ENCODE data around the gene ID2. TPM values are rescaled to one million over a fixed set of nuclear protein-coding genes. Genes with fewer than 3 reads are reported as not detected.

The ID2 gene
- total RNA-seq, 1 experiment from 2014 or later: 112 TPM

DNA sequence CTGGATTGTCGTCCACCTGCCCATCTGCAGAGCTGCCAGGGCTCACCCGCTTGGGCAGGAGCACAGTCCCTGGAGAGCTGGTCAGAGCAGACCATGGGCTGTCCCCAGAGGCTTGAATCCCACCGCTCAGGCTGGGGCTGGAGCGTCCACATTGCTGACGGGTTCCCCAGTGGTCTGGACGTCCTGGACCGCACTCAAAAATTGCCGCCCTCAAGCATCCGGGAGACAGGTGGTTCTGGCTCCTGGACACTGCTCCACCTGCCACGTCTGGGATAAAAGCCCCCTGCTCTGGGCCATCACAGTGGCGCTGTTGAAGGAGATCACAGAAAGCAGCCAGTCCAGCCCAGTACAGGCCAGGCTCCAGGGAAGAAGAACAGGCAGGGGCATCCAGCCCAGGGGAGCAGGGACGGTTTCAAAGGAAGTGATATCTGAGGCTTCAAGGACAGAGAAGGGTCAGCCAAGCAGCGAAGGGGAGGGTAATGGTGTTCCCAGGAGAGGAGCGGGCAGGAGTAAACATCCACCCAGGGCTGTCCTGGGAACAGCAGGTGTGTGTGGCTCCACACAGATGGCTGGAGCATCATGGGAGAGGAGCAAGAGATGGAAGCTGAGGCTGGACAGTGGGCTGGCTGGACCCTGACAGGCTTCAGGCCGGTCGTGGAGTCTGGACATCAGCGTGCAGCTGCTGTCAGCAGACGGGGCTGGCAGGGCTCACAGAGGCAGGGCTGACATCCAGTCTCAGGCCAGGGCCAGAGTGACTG lies 21.9 kb upstream of the ID2 start:
- no peak for DNase-seq (ENCODE audit: low read depth, low spot score)
- H3K4me3 ChIP-seq (replicated peaks in 1 of 2; ENCODE audit: low read depth in 1 of 2, low read length in 2 of 2): no peak overlapping the region
- no peak overlapping the region for H3K4me2 ChIP-seq (ENCODE audit: low read length)
- no peaks in the 10 kb centered on the region for H3K9me2 ChIP-seq (ENCODE audit: insufficient read depth)
- no peaks in the 10 kb centered on the region for H3K36me3 ChIP-seq (ENCODE audit: control insufficient read depth in 1 of 2, insufficient read depth in 2 of 2, low read length in 2 of 2)
- ChIA-PET CTCF (no interaction called here), RAD21 (ENCODE audit: low non-redundant PET in 1 of 2, low total read pairs in 2 of 2, uncharacterized antibody in 2 of 2, unreplicated experiment in 2 of 2) (no interaction called here), POLR2A (no interaction called here)
- intact Hi-C loops (cut with micrococcal nuclease): no loop called here
- H3K9ac ChIP-seq (ENCODE audit: low read length): no peak overlapping the region
- no peak overlapping the region for H3K27ac ChIP-seq (ENCODE audit: low read depth, low read length)
- TF ChIP-seq SIN3A (IDR thresholded peaks at IDR 0.05; ENCODE audit: low read depth): no peak
- no peak for TF ChIP-seq CBX3 (IDR thresholded peaks at IDR 0.05; ENCODE audit: low read depth)
- TF ChIP-seq EGR1 (IDR thresholded peaks at IDR 0.05; ENCODE audit: low read depth): no peak
- no peak for TF ChIP-seq POLR2A (IDR thresholded peaks at IDR 0.05; ENCODE audit: borderline replicate concordance, extremely low read depth, insufficient read depth, insufficient read length)
- TF ChIP-seq EZH2phosphoT487 (IDR thresholded peaks at IDR 0.05; ENCODE audit: borderline replicate concordance): no peak
- TF ChIP-seq, protein P1, sequence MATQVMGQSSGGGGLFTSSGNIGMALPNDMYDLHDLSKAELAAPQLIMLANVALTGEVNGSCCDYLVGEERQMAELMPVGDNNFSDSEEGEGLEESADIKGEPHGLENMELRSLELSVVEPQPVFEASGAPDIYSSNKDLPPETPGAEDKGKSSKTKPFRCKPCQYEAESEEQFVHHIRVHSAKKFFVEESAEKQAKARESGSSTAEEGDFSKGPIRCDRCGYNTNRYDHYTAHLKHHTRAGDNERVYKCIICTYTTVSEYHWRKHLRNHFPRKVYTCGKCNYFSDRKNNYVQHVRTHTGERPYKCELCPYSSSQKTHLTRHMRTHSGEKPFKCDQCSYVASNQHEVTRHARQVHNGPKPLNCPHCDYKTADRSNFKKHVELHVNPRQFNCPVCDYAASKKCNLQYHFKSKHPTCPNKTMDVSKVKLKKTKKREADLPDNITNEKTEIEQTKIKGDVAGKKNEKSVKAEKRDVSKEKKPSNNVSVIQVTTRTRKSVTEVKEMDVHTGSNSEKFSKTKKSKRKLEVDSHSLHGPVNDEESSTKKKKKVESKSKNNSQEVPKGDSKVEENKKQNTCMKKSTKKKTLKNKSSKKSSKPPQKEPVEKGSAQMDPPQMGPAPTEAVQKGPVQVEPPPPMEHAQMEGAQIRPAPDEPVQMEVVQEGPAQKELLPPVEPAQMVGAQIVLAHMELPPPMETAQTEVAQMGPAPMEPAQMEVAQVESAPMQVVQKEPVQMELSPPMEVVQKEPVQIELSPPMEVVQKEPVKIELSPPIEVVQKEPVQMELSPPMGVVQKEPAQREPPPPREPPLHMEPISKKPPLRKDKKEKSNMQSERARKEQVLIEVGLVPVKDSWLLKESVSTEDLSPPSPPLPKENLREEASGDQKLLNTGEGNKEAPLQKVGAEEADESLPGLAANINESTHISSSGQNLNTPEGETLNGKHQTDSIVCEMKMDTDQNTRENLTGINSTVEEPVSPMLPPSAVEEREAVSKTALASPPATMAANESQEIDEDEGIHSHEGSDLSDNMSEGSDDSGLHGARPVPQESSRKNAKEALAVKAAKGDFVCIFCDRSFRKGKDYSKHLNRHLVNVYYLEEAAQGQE (IDR thresholded peaks at IDR 0.05; ENCODE audit: low read depth): no peak
- TF ChIP-seq, protein P2, sequence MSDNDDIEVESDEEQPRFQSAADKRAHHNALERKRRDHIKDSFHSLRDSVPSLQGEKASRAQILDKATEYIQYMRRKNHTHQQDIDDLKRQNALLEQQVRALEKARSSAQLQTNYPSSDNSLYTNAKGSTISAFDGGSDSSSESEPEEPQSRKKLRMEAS (IDR thresholded peaks at IDR 0.05): no peak
- no peak for TF ChIP-seq POLR2AphosphoS5 (IDR thresholded peaks at IDR 0.05; ENCODE audit: low read depth, low read length)
- TF ChIP-seq FOSL1 (IDR thresholded peaks at IDR 0.05; ENCODE audit: low read depth): no peak
- no peak for ATAC-seq
- no peaks in the 10 kb centered on the region for H4K20me1 ChIP-seq (ENCODE audit: insufficient read depth)
- H3K4me1 ChIP-seq (ENCODE audit: control insufficient read depth in 1 of 2, insufficient read depth in 2 of 2, low read length in 2 of 2): peaks cover 12 to 26% of the 10 kb centered on the region in 2 experiments
- H3K9me3 ChIP-seq (ENCODE audit: control insufficient read depth in 1 of 2, insufficient read depth in 1 of 2, low read depth in 1 of 2, low read length in 2 of 2): no peaks in the 10 kb centered on the region
- BruUV-seq (replicated peaks): no TSS peak
- H3K79me2 ChIP-seq (ENCODE audit: insufficient read depth, low read length): no peaks in the 10 kb centered on the region
- no peak overlapping the region for H2AFZ ChIP-seq (ENCODE audit: low read depth, low read length, poor library complexity, severe bottlenecking)
- H3K27me3 ChIP-seq (ENCODE audit: insufficient read depth, low read length): no peaks in the 10 kb centered on the region
